SKM-1 (cell line): ENCODE results near the gene LPO.

Experiments
- DNase-seq: peaks from one replicate; lab custom pipeline; 2025; ENCODE audit not compliant: unreplicated experiment; lab: John Stamatoyannopoulos, UW

LPO gene

GRCh38 chr17:58254803-58255202 lies 16.4 kb downstream of the LPO start:
- DNase-seq = no peak

- DNase-seq = no peak
Observed at GRCh38 chr17:58262149-58262548, 23.8 kb downstream of the LPO start.

DNA sequence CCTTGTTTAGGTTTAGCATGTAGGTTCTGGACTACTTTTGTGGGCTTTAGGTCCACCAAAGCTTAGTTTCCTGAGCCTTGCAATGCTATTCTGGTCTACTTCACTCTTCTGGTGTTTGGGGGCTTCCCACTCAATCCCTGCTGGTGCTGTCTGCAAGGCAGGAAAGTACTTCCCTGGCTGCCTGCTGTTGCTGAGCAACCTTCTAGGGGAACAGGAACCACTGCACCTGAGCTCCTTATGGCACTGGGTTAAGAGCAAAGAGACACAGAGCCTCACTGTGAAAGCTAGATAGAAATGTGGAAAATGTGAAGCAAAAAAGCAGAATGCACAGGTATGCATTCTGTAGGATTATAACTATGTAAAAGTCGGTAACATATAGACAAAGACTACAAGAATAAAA lies 25.4 kb downstream of the LPO start:
- DNase-seq = no peak

DNA sequence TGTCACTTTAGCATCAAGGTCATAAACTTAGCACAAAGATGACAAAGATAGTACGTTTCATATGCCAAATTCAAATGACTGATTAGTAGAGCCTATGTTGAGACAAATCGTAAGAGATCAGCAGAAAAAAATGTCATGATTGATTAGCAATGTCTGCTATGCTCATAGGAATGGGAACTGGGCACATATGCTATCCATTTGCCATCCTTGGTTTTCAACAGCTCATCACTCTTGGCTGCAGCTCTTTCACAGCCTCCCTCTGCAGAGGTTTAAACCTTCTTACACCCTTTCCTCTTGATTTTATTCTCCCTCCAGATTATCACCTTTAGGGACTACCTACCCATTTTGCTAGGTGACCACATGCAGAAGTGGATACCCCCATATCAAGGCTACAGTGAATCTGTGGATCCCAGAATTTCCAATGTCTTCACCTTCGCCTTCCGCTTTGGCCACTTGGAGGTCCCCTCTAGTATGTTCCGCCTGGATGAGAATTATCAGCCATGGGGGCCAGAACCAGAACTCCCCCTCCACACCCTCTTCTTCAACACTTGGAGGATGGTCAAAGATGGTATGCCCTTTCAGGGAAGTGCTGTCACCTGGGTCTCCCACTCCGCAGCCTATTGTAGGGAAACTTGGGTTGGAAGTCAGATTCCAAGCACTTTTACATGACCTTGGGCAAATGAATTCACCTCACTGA lies 26.2 kb downstream of the LPO start:
- DNase-seq = no peak

- DNase-seq = no peak
Observed at GRCh38 chr17:58265271-58265670, 26.9 kb downstream of the LPO start.

DNA sequence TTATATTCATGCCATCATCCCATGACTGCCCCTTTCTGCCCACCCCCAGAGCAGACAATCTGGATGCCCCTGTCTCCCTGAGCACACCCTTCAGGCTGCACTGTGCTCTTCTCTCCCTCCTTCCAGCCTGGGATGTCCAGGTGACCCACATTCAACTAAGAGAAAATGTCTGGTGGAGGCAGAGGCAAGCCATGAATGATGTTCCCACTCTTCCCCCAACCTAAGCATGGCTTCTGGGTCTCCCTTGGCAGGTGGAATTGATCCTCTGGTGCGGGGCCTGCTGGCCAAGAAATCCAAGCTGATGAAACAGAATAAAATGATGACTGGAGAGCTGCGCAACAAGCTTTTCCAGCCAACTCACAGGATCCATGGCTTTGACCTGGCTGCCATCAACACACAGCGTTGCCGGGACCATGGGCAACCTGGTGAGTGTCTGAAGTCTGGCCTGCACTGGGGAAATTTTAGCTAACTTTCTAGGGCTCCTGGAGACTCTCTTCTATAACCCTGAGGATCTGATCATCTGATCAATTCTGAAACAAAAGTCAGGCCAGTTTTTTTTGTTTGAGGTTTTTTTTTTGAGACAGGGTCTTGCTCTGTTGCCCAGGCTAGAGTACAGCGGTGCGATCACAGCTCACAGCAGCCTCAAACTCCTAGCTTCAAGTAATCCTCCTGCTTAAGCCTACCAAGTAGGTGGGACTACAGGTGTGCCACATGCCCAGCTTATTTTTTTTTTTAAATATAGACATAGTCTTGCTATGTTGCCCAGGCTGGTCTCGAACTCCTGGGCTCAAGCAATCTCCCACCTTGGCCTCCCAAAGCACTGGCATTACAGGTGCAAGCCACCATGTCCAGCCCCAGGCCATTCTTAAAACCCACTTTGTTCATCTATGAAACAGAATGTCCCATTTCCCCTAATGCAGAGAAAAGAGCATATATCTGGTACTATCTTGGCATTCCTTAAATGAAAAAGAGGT lies 27.8 kb downstream of the LPO start:
- DNase-seq = no peak

GRCh38 chr17:58267347-58268324 lies 29.3 kb downstream of the LPO start:
- no peak for DNase-seq

GRCh38 chr17:58268326-58268725 lies 29.9 kb downstream of the LPO start:
- no peak for DNase-seq

- no peak for DNase-seq
Observed at GRCh38 chr17:58268774-58269556, 30.6 kb downstream of the LPO start.

DNA sequence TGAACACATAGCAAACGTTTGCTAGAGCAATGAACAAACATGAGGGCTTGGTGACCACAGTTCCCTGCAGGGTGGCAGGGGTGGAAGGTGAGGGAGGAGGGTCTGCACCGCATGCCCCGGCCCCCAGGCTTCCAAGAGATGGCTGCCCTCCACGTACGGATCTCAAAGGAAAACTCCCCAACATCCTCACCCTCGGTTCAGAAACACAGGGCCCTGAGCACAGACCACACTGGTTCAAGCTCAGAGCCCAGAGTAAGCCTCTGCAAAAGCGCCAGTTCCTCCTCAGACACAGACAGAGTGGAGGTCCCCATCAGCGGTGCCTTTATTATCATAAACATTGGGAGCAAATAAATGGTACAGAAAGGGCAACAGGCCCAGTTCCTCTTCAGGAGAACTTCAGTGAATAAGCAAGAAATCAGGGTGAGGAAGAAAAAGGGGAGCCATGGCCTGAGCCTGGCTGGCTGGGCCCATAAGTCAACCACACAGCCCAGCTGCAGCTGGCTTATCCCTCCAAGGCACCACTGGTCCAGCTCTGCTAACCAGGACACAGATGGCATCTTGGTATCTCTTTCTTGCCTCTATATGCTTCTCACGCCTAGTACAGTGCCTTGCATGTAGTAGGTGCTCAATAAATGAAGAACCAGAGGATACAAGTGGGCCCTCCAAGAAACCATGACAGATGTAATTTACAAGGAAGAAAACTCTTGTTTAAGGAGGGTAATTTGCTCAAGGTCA lies 31.3 kb downstream of the LPO start:
- no peak for DNase-seq

GRCh38 chr17:58270476-58271215 lies 32.3 kb downstream of the LPO start:
- no peak for DNase-seq

DNA sequence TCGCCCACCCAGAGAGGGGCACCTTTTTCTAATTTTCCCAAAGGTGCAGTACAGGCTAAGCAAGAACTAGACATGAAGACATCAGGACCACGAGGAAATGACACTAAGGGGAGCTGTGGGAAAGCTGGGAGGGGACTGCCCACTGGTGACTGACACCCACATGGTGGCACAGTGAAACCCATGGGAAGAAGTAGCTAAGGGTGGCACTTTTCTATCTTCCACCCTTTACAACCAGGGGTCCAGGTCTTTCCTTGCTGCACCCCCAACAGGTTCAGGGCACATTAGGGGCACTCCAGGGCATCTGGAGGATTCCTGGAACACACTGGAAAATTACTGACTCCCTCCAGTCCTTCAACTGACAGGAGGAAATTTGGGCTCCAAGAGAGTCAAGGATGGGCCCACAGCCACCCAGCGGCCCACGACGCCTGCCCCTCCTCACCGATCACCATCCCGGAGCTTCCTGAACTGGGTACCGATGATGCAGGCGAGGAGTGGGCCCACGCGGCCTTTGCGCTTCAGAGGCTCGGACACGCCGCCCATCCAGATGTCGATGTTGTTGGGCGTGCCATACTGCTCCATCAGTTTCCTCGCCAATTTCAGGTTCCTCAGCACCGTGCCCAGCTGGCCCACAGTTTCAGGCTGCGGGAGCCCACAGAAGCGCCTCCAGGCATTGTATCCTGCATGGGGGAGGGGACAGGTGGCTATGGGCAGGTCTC lies 33.0 kb downstream of the LPO start:
- no peak for DNase-seq

- no peak for DNase-seq
Observed at GRCh38 chr17:58272367-58273280, 34.2 kb downstream of the LPO start.

- no peak for DNase-seq
Observed at GRCh38 chr17:58273453-58274104, 35.2 kb downstream of the LPO start.

DNA sequence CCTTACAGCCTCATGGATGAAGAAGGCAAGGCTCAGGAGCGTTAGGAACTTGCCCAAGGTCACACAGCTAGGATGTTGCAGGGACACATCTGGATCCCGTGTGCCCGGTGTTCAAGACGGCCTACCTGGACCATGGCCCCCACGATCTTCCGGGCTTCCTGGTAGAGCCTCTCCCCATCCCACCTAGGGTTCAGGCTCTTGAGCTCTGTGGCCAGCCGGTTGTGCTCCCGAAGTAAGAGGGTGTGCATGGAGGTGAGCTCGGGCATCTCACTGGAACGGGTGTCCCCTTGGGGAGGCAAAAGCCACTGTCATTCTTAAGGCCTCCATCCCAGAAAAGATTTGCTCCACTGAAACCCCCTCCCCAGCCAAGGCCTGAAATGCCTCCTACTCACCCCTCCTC lies 37.0 kb downstream of the LPO start:
- no peak for DNase-seq

GRCh38 chr17:58276423-58276822 lies 38.0 kb downstream of the LPO start:
- no peak for DNase-seq
